ENCODE data around the gene MYO6. TPM values are rescaled to one million over a fixed set of nuclear protein-coding genes. Genes with fewer than 3 reads are reported as not detected.

MYO6 gene
- total RNA-seq, 2 donors from 2014 or later: 3.6 to 5.9 TPM

- H3K4me1 ChIP-seq: no peaks in the 10 kb centered on the region
- DNase-seq (ENCODE audit: low spot score): no peak
- H3K9me3 ChIP-seq: no peaks in the 10 kb centered on the region
- no peak overlapping the region for H3K27ac ChIP-seq
- no peak overlapping the region for H3K4me3 ChIP-seq
- no peak for TF ChIP-seq CTCF (IDR thresholded peaks at IDR 0.05)
- H3K27me3 ChIP-seq: no peaks in the 10 kb centered on the region
- H3K36me3 ChIP-seq: no peaks in the 10 kb centered on the region
Observed at GRCh38 chr6:75802366-75802765, 53.3 kb downstream of the MYO6 start.

GRCh38 chr6:75808507-75808906 lies 59.5 kb downstream of the MYO6 start:
- DNase-seq (ENCODE audit: low spot score): no peak
- Histone ChIP-seq H3K36me3 (no peaks in the 10 kb centered on the region), H3K4me3 (no peak overlapping the region), H3K27ac (no peak overlapping the region), H3K9me3 (no peaks in the 10 kb centered on the region), H3K27me3 (no peaks in the 10 kb centered on the region), H3K4me1 (no peaks in the 10 kb centered on the region)
- no peak for TF ChIP-seq CTCF (IDR thresholded peaks at IDR 0.05)

- Histone ChIP-seq H3K9me3 (no peaks in the 10 kb centered on the region), H3K4me3 (no peak overlapping the region), H3K4me1 (no peaks in the 10 kb centered on the region), H3K27ac (no peak overlapping the region), H3K27me3 (no peaks in the 10 kb centered on the region), H3K36me3 (no peaks in the 10 kb centered on the region)
- TF ChIP-seq CTCF (IDR thresholded peaks at IDR 0.05): no peak
- DNase-seq (ENCODE audit: low spot score): no peak
Observed at GRCh38 chr6:75812560-75812959, 63.5 kb downstream of the MYO6 start.

- Histone ChIP-seq H3K27me3 (no peaks in the 10 kb centered on the region), H3K9me3 (no peaks in the 10 kb centered on the region), H3K36me3 (no peaks in the 10 kb centered on the region), H3K27ac (no peak overlapping the region), H3K4me1 (no peaks in the 10 kb centered on the region), H3K4me3 (no peak overlapping the region)
- DNase-seq (ENCODE audit: low spot score): no peak
- no peak for TF ChIP-seq CTCF (IDR thresholded peaks at IDR 0.05)
Observed at GRCh38 chr6:75813476-75814250, 64.6 kb downstream of the MYO6 start.

GRCh38 chr6:75815756-75816155 lies 66.7 kb downstream of the MYO6 start:
- DNase-seq (ENCODE audit: low spot score): no peak
- no peak overlapping the region for H3K27ac ChIP-seq
- H3K4me1 ChIP-seq: no peaks in the 10 kb centered on the region
- no peak overlapping the region for H3K4me3 ChIP-seq
- no peaks in the 10 kb centered on the region for H3K9me3 ChIP-seq
- TF ChIP-seq CTCF (IDR thresholded peaks at IDR 0.05): no peak
- no peaks in the 10 kb centered on the region for H3K36me3 ChIP-seq
- no peaks in the 10 kb centered on the region for H3K27me3 ChIP-seq

All from right atrium auricular region (tissue), 2 donors.